GM12891 (cell line): ENCODE results near the gene RAB25.

Experiments used
- PAX5 ChIP-seq: IDR thresholded peaks from 2 replicates; pipeline ENCODE4 v1.6.1; 2011; ENCODE audit warnings: low read length, moderate library complexity, mild to moderate bottlenecking; ENCODE audit not compliant: insufficient read depth, severe bottlenecking
- POLR2A ChIP-seq: IDR thresholded peaks from 2 replicates; pipeline ENCODE4 v1.6.1; 2011; ENCODE audit warnings: low read depth, low read length, control low read depth
- POLR2AphosphoS5 ChIP-seq: IDR thresholded peaks from 2 replicates; pipeline ENCODE4 v1.6.1; 2011; ENCODE audit warnings: low read depth, low read length, control low read depth
- SPI1 ChIP-seq: IDR thresholded peaks from 2 replicates; pipeline ENCODE4 v1.6.1; 2011; ENCODE audit warnings: low read depth, low read length, control low read depth
- TAF1 ChIP-seq: IDR thresholded peaks from 2 replicates; pipeline ENCODE4 v1.6.1; 2011; ENCODE audit warnings: low read depth, low read length, control low read depth

GRCh38 chr1:156062189-156062588, 1.2 kb downstream of the RAB25 start:
- TF ChIP-seq POLR2AphosphoS5 (no peak), SPI1 (no peak), TAF1 (no peak), PAX5 (no peak), POLR2A (no peak)
